GM23338 (cell line): ENCODE results near the gene SELE. TPM values are rescaled to one million over a fixed set of nuclear protein-coding genes. Genes with fewer than 3 reads are reported as not detected.
"Not testable (repeated sequence)": the region's sequence is repeated elsewhere in the genome, so short reads cannot be mapped to it uniquely, and the experiment has no call there.

Experiments used
- ATAC-seq: fragments of 200-7000 bp; cut with Tn5 transposase; 3 replicates; pipeline ENCODE4 v1.9.1; 2020
- DNase-seq: peaks from one replicate; pipeline ENCODE4 v3.0.0-alpha.2; 2015; ENCODE audit warnings: low spot score
- H2AFZ ChIP-seq: fragments of 200-600 bp; sonication (generic); 2 replicates; pipeline ENCODE4 v1.8.0; 2016; ENCODE audit warnings: antibody characterized with exemption, mild to moderate bottlenecking, moderate library complexity
- H3F3A ChIP-seq: fragments of 200-600 bp; sonication (generic); replicated peaks from 2 replicates; pipeline ENCODE4 v1.8.0; 2017; ENCODE audit warnings: antibody characterized with exemption, mixed run types, low read depth
- H3K27ac ChIP-seq: fragments of 200-600 bp; sonication (generic); 2 replicates; pipeline ENCODE4 v1.6.1; 2016; ENCODE audit warnings: low read depth
- H3K27me3 ChIP-seq: fragments of 200-600 bp; sonication (generic); 2 replicates; pipeline ENCODE4 v1.8.0; 2016; ENCODE audit warnings: mild to moderate bottlenecking, mixed run types, moderate library complexity; ENCODE audit not compliant: insufficient read depth
- H3K36me3 ChIP-seq: fragments of 200-600 bp; sonication (generic); 2 replicates; pipeline ENCODE4 v1.8.0; 2016; ENCODE audit warnings: mild to moderate bottlenecking; ENCODE audit not compliant: insufficient read depth
- H3K4me1 ChIP-seq: fragments of 200-600 bp; sonication (generic); 2 replicates; pipeline ENCODE4 v1.8.0; 2016; ENCODE audit warnings: mild to moderate bottlenecking, moderate library complexity; ENCODE audit not compliant: insufficient read depth
- H3K4me2 ChIP-seq: fragments of 200-600 bp; sonication (generic); 2 replicates; pipeline ENCODE4 v1.7.1; 2017; ENCODE audit warnings: mixed run types
- H3K4me3 ChIP-seq: fragments of 200-600 bp; sonication (generic); 2 replicates; pipeline ENCODE4 v1.6.1; 2016; ENCODE audit warnings: mixed run types
- H3K79me2 ChIP-seq: fragments of 200-600 bp; sonication (generic); replicated peaks from 2 replicates; pipeline ENCODE4 v1.8.0; 2017; ENCODE audit warnings: mild to moderate bottlenecking; ENCODE audit not compliant: insufficient read depth
- H3K9me2 ChIP-seq: fragments of 200-600 bp; sonication (generic); 2 replicates; pipeline ENCODE4 v1.8.0; 2017; ENCODE audit not compliant: insufficient read depth
- H4K20me1 ChIP-seq: fragments of 200-600 bp; sonication (generic); replicated peaks from 2 replicates; pipeline ENCODE4 v1.8.0; 2017; ENCODE audit warnings: mild to moderate bottlenecking; ENCODE audit not compliant: insufficient read depth
- H3K27ac Mint-ChIP-seq: 2 replicates; pipeline ENCODE4 v1.8.0; 2020; ENCODE audit warnings: inconsistent platforms, mild to moderate bottlenecking, moderate library complexity, mixed read lengths
- H3K27me3 Mint-ChIP-seq: 3 replicates; pipeline ENCODE4 v1.8.0; 2022; ENCODE audit warnings: low read depth, mild to moderate bottlenecking, moderate library complexity, mixed read lengths, inconsistent platforms; ENCODE audit not compliant: insufficient read depth, poor library complexity
- H3K36me3 Mint-ChIP-seq: 3 replicates; pipeline ENCODE4 v1.8.0; 2021; ENCODE audit warnings: low read depth, mild to moderate bottlenecking, inconsistent platforms, moderate library complexity, mixed read lengths
- H3K4me1 Mint-ChIP-seq: 3 replicates; pipeline ENCODE4 v1.8.0; 2020; ENCODE audit warnings: mild to moderate bottlenecking, inconsistent platforms, mixed read lengths
- H3K4me3 Mint-ChIP-seq: 3 replicates; pipeline ENCODE4 v1.8.0; 2021; ENCODE audit warnings: moderate library complexity, mild to moderate bottlenecking, inconsistent platforms, mixed read lengths
- H3K9me3 Mint-ChIP-seq: 3 replicates; pipeline ENCODE4 v1.8.0; 2020; ENCODE audit warnings: moderate library complexity, mild to moderate bottlenecking, inconsistent platforms, mixed read lengths
- CREB1 ChIP-seq: fragments of 250-450 bp; sonication (Bioruptor Pico); IDR thresholded peaks from 2 replicates; pipeline ENCODE4 v1.5.0; 2020; ENCODE audit warnings: low read depth, mild to moderate bottlenecking, moderate library complexity
- ETS1 ChIP-seq: IDR thresholded peaks from 2 replicates; pipeline ENCODE4 v1.6.1; 2016; ENCODE audit warnings: antibody characterized with exemption
- EZH2 ChIP-seq: fragments of 200-600 bp; sonication (generic); IDR thresholded peaks from one replicate; pipeline ENCODE4 v1.8.0; 2017; ENCODE audit warnings: antibody characterized with exemption, mild to moderate bottlenecking, low read depth; ENCODE audit not compliant: unreplicated experiment
- JUNB ChIP-seq: IDR thresholded peaks from one replicate; pipeline ENCODE4 v1.6.1; 2016; ENCODE audit warnings: antibody characterized with exemption; ENCODE audit not compliant: unreplicated experiment
- NANOG ChIP-seq: IDR thresholded peaks from 2 replicates; pipeline ENCODE4 v1.6.1; 2016; ENCODE audit warnings: antibody characterized with exemption, borderline replicate concordance
- POLR2AphosphoS5 ChIP-seq: IDR thresholded peaks from 2 replicates; pipeline ENCODE4 v1.6.1; 2016; ENCODE audit warnings: antibody characterized with exemption, low read depth
- STAT1 ChIP-seq: IDR thresholded peaks from one replicate; pipeline ENCODE4 v1.6.1; 2016; ENCODE audit warnings: antibody characterized with exemption; ENCODE audit not compliant: unreplicated experiment
- ZNF114 ChIP-seq: fragments of 250-450 bp; sonication (Bioruptor Pico); IDR thresholded peaks from 2 replicates; pipeline ENCODE4 v1.5.0; 2020; ENCODE audit warnings: mild to moderate bottlenecking, moderate library complexity
- ZNF331 ChIP-seq: fragments of 250-450 bp; sonication (Bioruptor Pico); IDR thresholded peaks from 2 replicates; pipeline ENCODE4 v1.5.0; 2020; ENCODE audit warnings: low read depth, mild to moderate bottlenecking, moderate library complexity
- polyA plus RNA-seq: library from polyadenylated mRNA; unstranded; fragments of >200 nt; fragmentation: Nextera tagmentation; extraction: Ambion mirVana; gene quantifications from 2 replicates; pipeline ENCODE4 v1.2.1, GENCODE V29; 2016
- total RNA-seq: library from RNA; depleted of rRNA; stranded (reverse); fragments of >200 nt; shearing (Covaris generic); gene quantifications from 2 replicates; pipeline ENCODE4 v1.2.3, GENCODE V29; 2014
- TF ChIP-seq, protein P1 (sequence below): fragments of 250-450 bp; sonication (Bioruptor Pico); IDR thresholded peaks from 2 replicates; pipeline ENCODE4 v1.5.0; 2020; ENCODE audit warnings: mild to moderate bottlenecking, moderate library complexity

The SELE gene
- total and polyA plus RNA-seq, 2 experiments from 2014 or later, result not detected

- not testable (repeated sequence) for H3K27ac ChIP-seq, H3K36me3 Mint-ChIP-seq, H2AFZ ChIP-seq, H3K4me2 ChIP-seq, DNase-seq, H3K27me3 Mint-ChIP-seq, H3K27me3 ChIP-seq, ATAC-seq, H3K9me2 ChIP-seq, H3K4me3 Mint-ChIP-seq, H3K27ac Mint-ChIP-seq, H3K4me1 Mint-ChIP-seq, H4K20me1 ChIP-seq, H3K4me1 ChIP-seq, H3K4me3 ChIP-seq, H3K79me2 ChIP-seq, H3K36me3 ChIP-seq, H3F3A ChIP-seq
- peaks cover 11% of the 10 kb centered on the region for H3K9me3 Mint-ChIP-seq
These were observed 18.8 kb downstream of the SELE start for GRCh38 chr1:169715100-169715499.

DNA sequence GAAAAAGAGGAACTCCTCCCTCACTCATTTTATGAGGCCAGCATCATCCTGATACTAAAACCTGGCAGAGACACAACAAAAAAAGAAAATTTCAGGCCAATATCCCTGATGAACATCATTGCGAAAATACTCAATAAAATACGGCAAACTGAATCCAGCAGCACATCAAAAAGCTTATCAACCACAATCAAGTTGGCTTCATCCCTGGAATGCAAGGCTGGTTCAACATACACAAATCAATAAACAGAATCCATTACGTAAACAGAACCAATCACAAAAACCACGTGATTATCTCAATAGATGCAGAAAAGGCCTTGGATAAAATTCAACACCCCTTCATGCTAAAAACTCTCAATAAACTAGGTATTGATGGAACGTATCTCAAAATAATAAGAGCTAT lies 20.8 kb downstream of the SELE start:
- H3K36me3 ChIP-seq, H4K20me1 ChIP-seq, H3K9me2 ChIP-seq, H3K36me3 Mint-ChIP-seq, H3K27me3 Mint-ChIP-seq, H3K4me3 ChIP-seq, H2AFZ ChIP-seq, H3K27ac Mint-ChIP-seq, H3K4me3 Mint-ChIP-seq, H3K27me3 ChIP-seq, H3K79me2 ChIP-seq, ATAC-seq, H3K27ac ChIP-seq, H3K4me2 ChIP-seq, H3K4me1 ChIP-seq, H3F3A ChIP-seq, DNase-seq, H3K4me1 Mint-ChIP-seq: not testable (repeated sequence)
- peaks cover 11% of the 10 kb centered on the region for H3K9me3 Mint-ChIP-seq

DNA sequence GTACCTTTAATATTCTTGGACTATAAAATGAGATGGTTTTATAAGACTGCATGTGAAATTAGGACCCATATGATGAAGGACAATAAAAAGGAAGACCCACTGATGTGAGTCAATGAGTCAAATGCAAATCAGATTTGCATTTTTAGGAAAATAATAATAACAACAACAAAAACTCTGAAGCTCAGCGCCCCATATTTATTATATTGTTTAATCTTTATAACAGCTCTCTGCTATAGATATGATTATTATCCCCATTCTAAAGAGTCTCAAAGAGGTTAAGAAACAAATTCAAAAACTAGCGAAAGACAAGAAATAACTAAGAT lies 21.6 kb downstream of the SELE start:
- Histone ChIP-seq H4K20me1 (no peaks in the 10 kb centered on the region), H3F3A (no peaks in the 10 kb centered on the region), H2AFZ (no peak overlapping the region), H3K79me2 (no peaks in the 10 kb centered on the region), H3K4me1 (peaks cover 4% of the 10 kb centered on the region; the same call in 1 of the 2 replicates), H3K9me2 (no peaks in the 10 kb centered on the region), H3K4me2 (no peak overlapping the region), H3K27ac (no peak overlapping the region), H3K27me3 (no peaks in the 10 kb centered on the region), H3K4me3 (no peak overlapping the region), H3K36me3 (no peaks in the 10 kb centered on the region)
- no peak overlapping the region for H3K4me3 Mint-ChIP-seq
- peaks cover 7% of the 10 kb centered on the region; the same call in 2 of the 3 replicates for H3K4me1 Mint-ChIP-seq
- ATAC-seq (no peak), DNase-seq (no peak)
- H3K9me3 Mint-ChIP-seq, result peaks cover 11% of the 10 kb centered on the region
- no peaks in the 10 kb centered on the region for H3K27me3 Mint-ChIP-seq
- H3K27ac Mint-ChIP-seq, result no peak overlapping the region
- H3K36me3 Mint-ChIP-seq, result no peaks in the 10 kb centered on the region; the same call in 2 of the 3 replicates
- no peak for TF ChIP-seq EZH2
- no peak for TF ChIP-seq CREB1 (CRISPR knock-in tag)
- no peak for TF ChIP-seq ETS1
- TF ChIP-seq STAT1, result no peak
- TF ChIP-seq JUNB, result no peak
- TF ChIP-seq ZNF114 (CRISPR knock-in tag), result no peak
- no peak for TF ChIP-seq NANOG
- no peak for TF ChIP-seq POLR2AphosphoS5
- TF ChIP-seq ZNF331, result no peak
- TF ChIP-seq, protein P1, sequence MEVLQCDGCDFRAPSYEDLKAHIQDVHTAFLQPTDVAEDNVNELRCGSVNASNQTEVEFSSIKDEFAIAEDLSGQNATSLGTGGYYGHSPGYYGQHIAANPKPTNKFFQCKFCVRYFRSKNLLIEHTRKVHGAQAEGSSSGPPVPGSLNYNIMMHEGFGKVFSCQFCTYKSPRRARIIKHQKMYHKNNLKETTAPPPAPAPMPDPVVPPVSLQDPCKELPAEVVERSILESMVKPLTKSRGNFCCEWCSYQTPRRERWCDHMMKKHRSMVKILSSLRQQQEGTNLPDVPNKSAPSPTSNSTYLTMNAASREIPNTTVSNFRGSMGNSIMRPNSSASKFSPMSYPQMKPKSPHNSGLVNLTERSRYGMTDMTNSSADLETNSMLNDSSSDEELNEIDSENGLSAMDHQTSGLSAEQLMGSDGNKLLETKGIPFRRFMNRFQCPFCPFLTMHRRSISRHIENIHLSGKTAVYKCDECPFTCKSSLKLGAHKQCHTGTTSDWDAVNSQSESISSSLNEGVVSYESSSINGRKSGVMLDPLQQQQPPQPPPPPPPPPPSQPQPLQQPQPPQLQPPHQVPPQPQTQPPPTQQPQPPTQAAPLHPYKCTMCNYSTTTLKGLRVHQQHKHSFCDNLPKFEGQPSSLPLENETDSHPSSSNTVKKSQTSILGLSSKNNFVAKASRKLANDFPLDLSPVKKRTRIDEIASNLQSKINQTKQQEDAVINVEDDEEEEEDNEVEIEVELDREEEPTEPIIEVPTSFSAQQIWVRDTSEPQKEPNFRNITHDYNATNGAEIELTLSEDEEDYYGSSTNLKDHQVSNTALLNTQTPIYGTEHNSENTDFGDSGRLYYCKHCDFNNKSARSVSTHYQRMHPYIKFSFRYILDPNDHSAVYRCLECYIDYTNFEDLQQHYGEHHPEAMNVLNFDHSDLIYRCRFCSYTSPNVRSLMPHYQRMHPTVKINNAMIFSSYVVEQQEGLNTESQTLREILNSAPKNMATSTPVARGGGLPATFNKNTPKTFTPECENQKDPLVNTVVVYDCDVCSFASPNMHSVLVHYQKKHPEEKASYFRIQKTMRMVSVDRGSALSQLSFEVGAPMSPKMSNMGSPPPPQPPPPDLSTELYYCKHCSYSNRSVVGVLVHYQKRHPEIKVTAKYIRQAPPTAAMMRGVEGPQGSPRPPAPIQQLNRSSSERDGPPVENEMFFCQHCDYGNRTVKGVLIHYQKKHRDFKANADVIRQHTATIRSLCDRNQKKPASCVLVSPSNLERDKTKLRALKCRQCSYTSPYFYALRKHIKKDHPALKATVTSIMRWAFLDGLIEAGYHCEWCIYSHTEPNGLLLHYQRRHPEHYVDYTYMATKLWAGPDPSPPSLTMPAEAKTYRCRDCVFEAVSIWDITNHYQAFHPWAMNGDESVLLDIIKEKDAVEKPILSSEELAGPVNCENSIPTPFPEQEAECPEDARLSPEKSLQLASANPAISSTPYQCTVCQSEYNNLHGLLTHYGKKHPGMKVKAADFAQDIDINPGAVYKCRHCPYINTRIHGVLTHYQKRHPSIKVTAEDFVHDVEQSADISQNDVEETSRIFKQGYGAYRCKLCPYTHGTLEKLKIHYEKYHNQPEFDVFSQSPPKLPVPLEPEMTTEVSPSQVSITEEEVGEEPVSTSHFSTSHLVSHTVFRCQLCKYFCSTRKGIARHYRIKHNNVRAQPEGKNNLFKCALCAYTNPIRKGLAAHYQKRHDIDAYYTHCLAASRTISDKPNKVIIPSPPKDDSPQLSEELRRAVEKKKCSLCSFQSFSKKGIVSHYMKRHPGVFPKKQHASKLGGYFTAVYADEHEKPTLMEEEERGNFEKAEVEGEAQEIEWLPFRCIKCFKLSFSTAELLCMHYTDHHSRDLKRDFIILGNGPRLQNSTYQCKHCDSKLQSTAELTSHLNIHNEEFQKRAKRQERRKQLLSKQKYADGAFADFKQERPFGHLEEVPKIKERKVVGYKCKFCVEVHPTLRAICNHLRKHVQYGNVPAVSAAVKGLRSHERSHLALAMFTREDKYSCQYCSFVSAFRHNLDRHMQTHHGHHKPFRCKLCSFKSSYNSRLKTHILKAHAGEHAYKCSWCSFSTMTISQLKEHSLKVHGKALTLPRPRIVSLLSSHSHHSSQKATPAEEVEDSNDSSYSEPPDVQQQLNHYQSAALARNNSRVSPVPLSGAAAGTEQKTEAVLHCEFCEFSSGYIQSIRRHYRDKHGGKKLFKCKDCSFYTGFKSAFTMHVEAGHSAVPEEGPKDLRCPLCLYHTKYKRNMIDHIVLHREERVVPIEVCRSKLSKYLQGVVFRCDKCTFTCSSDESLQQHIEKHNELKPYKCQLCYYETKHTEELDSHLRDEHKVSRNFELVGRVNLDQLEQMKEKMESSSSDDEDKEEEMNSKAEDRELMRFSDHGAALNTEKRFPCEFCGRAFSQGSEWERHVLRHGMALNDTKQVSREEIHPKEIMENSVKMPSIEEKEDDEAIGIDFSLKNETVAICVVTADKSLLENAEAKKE (CRISPR knock-in tag), result no peak
